GM21717 (cell line): Measurements from ENCODE around the gene TTC27.
"Not testable (repeated sequence)": the region's sequence is repeated elsewhere in the genome, so short reads cannot be mapped to it uniquely, and the experiment has no call there.

ENCODE experiments used
- ATAC-seq: cut with Tn5 transposase; IDR thresholded peaks from one replicate; pipeline ENCODE4 v1.9.1; 2021; ENCODE audit warnings: mild to moderate bottlenecking, moderate library complexity; ENCODE audit not compliant: unreplicated experiment

Gene TTC27

DNA sequence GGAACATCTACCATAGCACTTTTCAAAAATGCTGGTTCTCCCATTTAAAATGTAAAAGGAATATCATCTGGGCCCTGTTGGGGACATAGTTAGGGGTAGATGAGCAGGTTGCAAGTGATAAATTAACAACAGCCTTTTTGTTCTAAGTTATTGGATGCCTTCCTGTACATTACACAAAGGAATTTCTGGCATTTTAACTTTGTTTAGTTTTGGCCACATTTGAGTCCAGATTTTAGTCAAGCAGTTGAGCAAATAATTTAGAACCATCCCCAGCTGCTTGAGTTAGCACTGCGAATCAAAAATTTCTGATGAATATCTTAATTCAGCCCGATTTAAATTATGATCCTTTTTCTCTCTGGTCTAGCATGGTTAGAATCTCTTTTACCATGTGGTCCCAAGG lies 124.4 kb downstream of the TTC27 start:
- ATAC-seq: no peak

DNA sequence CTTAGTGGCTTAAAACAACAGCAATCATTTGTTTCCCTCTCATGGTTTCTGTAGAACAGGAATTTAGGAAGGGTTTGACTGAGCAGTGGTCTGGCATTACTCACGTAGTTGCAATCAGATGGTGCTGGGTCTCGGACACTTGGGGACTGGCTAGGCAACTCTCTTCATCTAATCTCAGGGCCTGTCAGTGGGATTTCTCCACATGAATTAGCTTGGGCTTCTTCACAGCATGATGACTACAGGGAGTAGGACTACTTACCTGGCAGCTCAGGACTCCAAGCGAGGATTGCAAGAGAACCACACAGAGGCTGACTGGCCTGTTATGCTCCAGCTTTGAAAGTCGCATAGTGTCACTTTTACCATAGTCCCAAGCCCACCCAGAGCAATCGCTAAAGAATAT lies 125.1 kb downstream of the TTC27 start:
- ATAC-seq: no peak

DNA sequence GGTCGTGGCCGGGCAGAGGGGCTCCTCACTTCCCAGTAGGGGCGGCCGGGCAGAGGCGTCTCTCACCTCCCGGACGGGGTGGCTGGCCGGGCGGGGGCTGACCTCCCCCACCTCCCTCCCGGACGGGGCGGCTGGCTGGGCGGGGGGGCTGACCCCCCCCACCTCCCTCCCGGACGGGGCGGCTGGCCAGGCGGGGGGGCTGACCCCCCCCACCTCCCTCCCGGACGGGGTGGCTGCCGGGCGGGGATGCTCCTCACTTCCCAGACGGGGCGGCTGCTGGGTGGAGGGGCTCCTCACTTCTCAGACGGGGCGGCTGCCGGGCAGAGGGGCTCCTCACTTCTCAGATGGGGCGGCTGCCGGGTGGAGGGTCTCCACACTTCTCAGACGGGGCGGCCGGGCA lies 126.8 kb downstream of the TTC27 start:
- ATAC-seq: not testable (repeated sequence)

DNA sequence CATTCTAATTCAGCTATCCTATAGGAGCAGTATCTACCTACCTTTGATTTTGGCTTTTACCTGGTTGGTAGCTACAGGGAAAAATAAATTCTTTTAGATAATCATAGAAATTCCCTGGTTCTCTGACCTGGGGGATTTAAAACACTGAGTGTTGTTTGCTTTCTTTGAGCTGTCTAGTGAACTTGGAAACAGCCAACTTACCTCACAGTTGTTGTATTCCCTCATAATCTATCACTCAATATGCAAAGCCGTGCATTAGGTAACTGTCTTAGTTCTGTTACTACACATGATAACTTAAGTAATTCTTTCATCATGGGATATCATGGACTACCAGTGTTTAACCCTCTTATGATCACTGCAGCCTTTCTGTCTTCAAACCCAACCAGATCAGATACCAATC lies 127.8 kb downstream of the TTC27 start:
- no peak for ATAC-seq

DNA sequence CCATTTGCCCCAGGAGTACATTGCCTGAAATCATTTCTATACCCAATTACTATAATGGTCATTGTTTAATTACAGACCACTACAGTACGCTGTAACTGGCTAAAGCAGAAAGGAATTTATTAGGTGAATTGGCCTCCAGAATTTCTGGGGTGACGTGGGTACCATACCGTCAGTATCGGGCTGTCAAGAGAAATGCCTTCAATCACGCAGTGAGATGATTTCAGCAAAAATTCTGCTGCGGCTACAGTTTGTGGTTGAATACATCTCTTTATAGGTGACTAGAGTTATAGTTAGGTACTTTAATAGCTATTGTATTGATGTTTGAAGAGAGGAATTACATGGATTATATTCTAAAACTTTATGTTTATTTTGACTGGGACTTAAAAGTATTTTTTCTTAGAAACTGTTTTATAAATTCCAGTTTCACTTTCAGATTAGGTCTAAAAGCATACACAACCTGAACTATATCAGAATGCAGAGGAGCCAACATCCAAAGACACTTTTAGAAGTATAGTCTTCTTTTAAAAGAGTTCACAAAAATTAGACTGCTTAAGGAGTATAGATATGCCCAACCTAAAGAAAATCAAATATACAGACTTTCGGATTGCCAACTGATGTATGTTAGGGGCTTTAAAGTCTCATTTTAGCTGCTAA lies 128.4 kb downstream of the TTC27 start:
- ATAC-seq: no peak

DNA sequence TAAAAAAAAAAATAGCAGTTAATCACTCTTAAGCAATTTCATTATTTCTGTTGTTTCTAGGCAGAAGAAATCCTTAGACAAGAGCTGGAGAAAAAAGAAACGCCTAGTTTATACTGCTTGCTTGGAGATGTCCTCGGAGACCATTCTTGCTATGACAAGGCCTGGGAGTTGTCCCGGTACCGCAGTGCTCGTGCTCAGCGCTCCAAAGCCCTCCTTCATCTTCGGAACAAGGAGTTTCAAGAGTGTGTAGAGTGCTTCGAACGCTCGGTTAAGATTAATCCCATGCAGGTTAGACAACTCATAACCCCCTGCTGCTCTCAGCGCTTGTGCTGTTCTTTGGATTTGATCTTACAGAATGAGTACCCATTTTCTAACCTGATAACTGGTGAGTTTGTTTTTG lies 130.4 kb downstream of the TTC27 start:
- no peak for ATAC-seq

- ATAC-seq: no peak
Observed at GRCh38 chr2:32760628-32761027, 132.8 kb downstream of the TTC27 start.

- ATAC-seq: no peak
Observed at GRCh38 chr2:32768387-32769174, 140.7 kb downstream of the TTC27 start.

DNA sequence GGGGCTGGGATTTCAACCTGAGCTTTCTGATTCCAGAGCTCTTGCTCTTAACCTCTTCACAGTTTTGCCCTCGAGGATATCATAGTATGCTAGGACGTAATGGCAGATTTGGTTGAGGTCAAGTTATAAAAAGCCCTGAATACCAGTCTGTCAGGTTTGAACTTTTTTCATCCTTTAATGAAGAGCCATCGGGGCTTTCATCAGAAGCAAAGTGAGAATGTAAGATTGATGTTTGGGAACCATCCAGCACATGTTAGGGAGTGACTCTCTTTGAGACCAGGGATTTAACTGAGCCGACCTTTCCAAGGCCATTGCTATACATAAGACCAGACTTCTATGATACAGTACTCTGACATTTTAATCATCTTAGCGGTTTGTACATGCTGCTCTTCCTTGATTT lies 142.5 kb downstream of the TTC27 start:
- no peak for ATAC-seq

DNA sequence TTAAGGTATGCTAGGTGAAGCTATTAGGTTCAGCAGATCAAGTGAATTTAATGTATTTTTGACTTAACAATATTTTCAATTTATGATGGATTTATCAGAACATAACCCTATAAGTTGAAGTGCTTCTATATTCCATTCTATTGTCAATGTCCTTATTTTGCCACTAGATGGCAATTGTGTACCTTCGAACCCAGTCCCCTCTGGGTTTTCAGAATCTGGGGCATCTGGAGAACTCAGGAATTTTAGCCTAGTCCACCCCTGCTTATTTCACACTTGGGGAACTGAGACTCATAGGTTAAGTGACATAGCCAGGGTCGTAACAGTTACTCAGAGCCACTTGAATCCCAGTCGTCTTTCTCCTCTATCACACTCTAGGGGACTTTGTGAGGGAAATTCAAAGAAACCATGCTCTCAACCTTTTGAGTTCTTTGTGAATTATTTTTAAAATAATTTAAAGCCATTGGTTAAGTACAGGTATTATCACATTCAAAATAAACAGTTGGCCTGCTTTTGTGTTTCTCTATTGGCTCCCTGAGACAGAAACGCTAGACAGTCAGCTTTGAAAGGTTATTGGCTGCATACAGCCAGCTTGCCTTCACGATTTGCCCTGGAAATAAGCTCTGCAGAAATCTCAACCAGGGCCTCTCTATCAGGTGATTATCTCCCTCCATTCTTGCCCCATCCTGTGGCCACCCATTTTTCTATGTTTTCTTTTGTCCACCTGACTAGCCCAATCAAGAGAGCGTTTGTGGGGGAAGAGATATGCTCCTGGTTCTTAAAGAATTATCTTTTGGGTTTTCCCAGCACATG lies 145.0 kb downstream of the TTC27 start:
- ATAC-seq: no peak

DNA sequence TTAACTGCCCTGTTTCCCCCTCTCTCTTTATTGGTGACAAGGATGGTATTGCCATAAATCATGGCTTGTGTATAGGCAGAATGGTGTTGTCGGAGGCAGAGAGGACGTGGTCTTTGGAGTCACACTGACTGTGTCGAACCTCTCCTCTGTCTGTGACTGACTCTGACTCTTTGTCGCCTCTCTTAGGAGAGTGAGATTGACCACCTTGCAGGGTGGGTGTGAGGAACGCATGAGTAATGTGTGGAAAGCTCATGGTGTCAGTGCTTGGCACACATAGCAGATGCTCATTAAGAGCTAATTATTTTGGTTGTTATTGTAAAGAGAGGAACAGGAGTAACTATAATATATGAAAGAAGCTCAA lies 145.6 kb downstream of the TTC27 start:
- no peak for ATAC-seq

DNA sequence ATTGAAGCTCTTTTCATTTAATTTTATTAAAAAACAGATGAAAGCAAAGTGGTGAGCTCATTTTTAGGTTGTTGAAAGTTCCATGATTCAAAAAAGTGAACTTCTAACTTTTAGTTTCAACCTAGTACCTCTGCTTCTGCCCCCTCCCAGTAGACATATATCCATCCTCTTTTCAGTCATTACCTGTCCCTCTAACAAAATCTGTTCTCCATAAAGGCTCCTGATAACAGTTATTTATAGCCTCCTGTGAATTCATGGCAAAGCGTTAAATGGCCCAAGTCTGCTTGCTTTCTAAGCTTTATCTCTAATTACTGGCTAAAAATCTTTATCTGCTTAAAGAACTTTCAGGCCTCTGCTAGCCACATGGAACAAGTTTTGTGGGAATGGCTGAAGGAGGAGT lies 148.1 kb downstream of the TTC27 start:
- ATAC-seq: no peak

DNA sequence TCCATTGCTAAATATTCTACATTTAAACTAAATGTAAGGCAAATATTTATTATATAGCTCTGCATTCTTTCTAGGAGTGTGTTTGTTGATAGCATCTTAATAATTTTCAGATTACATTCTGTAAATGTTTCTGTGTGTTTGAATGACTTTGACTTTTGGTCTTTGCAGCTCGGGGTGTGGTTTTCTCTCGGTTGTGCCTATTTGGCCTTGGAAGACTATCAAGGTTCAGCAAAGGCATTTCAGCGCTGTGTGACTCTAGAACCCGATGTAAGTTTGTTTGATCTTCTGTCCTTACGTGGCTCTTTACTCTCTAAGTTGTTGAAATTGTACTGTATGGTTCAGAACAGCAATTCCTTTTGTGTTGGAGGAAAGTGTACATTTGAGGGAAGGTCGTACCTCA lies 149.9 kb downstream of the TTC27 start:
- no peak for ATAC-seq

DNA sequence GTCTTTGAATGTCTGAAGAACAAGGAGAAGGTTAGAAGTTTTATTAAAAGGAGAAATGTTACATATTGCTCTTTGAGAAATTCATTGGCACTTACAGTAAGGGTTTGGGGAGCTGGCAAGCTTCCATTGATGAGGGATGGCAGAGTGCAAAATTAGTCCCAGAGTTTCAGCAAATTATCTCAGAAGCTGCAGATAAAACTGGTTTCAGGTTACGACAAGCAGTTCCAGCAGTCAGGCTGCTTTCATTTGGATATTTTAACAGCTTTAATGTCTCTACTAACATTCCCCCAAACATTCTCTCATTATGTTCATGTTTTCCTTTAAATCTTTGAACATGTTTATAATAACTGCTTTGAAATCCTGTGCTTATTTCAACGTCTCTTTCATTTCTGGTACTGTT lies 153.1 kb downstream of the TTC27 start:
- no peak for ATAC-seq

- ATAC-seq: no peak
Observed at GRCh38 chr2:32783469-32783868, 155.6 kb downstream of the TTC27 start.

DNA sequence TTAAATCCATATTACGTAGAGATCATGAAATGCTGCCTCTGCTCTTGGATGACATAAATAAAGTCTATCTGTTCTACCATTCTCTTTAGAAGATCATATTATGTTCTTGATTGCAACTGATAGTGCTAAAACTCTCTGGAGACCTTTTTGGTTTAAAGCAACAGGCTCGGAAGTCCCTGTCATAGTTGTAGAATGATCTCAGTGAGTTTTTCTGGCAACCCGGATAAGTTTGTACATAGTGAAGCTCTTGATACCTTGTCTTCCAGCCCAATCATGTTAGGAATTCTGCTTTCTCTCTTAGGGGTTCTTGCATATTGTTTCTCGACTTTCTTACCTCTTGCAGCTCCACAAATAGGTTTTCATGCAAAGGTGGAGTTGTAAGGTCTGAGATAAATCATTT lies 156.1 kb downstream of the TTC27 start:
- no peak for ATAC-seq

GRCh38 chr2:32787207-32787606 lies 159.4 kb downstream of the TTC27 start:
- ATAC-seq: no peak

GRCh38 chr2:32788114-32788513 lies 160.3 kb downstream of the TTC27 start:
- ATAC-seq: no peak

DNA sequence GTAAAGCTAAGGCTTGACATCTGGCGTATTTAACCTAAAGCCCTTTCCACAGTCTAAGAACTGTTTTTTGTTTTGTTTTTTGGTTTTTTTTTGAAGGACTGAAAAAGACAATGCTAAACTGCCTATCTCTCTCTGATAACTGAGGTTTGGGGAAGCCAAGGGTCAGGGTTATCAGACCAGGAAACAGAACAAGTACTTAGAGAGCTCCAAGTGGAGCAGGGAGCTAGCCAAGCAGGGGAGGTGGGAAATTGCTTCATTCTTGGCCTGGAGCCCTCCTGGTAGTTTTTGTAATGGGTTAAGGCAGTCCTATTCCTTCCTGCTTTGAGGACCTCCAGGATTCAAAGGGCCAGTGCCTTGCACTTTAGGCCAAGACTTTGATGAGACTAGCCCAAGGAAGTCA lies 164.6 kb downstream of the TTC27 start:
- ATAC-seq: no peak

GRCh38 chr2:32798829-32799228 lies 171.0 kb downstream of the TTC27 start:
- ATAC-seq: no peak

GRCh38 chr2:32801741-32802140 lies 173.9 kb downstream of the TTC27 start:
- no peak for ATAC-seq

DNA sequence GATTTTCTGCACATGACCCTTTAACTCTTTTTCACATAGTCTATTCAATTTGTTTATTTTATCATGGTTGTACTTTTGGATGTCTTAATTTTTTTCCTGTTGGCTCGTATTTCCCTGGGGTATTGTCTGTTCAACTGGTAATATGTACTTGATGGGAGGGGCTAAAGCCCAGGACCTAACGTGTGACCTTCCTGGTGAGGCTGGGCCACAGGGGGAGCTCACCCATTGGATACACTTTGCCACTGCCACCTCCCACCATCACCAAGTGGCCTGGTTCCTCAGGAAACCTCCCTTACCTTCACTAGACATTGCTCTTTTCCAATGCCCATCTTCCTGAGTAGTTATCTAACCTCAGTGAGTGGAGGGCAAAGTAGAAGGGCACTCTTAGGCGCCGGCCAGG lies 175.0 kb downstream of the TTC27 start:
- ATAC-seq: no peak
